PC-9 (cell line): ENCODE data around the gene IKZF1.

Experiments
- EZH2 ChIP-seq: fragments of 200-600 bp; sonication (generic); IDR thresholded peaks from 2 replicates; pipeline ENCODE4 v1.8.0; 2017; ENCODE audit warnings: antibody characterized with exemption, low read depth
- TF ChIP-seq, protein P1 (sequence below): fragments of 200-600 bp; sonication (generic); conservative IDR thresholded peaks from 2 replicates; pipeline ENCODE4 v1.6.1; 2017; ENCODE audit warnings: mixed run types, antibody characterized with exemption, mild to moderate bottlenecking, moderate library complexity

DNA sequence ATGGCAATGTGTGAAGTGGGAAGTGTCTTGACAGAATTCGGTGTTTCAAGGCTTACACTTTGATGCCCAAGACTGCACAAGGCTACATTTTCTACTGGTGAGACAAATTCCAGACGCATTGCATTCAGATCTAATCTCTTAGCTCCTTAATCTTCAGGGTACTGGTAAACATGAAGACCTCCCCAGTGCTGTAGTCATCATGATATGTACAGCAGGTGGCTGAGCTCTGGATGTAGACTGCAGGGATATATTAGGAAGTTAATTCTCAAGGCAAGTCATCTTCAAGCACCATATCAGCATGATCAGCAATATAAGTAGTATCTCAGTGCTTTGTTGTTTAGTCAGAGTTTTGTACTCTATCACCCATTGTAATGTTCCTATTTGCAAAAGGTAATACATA, 61.8 kb downstream of the IKZF1 start:
- TF ChIP-seq, protein P1, sequence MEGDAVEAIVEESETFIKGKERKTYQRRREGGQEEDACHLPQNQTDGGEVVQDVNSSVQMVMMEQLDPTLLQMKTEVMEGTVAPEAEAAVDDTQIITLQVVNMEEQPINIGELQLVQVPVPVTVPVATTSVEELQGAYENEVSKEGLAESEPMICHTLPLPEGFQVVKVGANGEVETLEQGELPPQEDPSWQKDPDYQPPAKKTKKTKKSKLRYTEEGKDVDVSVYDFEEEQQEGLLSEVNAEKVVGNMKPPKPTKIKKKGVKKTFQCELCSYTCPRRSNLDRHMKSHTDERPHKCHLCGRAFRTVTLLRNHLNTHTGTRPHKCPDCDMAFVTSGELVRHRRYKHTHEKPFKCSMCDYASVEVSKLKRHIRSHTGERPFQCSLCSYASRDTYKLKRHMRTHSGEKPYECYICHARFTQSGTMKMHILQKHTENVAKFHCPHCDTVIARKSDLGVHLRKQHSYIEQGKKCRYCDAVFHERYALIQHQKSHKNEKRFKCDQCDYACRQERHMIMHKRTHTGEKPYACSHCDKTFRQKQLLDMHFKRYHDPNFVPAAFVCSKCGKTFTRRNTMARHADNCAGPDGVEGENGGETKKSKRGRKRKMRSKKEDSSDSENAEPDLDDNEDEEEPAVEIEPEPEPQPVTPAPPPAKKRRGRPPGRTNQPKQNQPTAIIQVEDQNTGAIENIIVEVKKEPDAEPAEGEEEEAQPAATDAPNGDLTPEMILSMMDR = no peak
- no peak for TF ChIP-seq EZH2
